Fibroblast of skin of right quadriceps (primary cell): ENCODE data around the gene WDR7.
A peak's percentile ranks its signal among the peaks of the same experiment; 100 is the strongest.

ENCODE experiments used
- DNase-seq: peaks from one replicate; pipeline ENCODE4 v3.0.0-alpha.2; 2013

Gene WDR7

DNA sequence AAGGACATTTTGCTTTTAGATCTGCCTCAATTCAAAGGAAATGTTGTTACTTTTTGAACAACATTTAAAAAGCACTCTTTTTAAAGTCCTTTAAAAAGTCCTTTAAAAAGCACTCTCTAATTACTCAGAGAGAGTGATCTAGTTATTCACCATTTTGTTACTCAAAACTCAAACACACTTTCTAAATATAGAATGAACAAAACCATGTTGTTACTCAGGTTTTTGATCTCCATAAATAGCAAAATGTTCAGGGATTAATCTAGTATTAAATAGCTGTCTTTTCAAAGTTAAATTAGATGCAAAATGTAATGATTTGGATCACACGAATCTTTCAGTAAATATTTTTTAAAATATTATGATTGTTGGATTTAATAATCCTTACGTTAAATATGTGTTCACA lies 352.2 kb downstream of the WDR7 start:
- DNase-seq: no peak

DNA sequence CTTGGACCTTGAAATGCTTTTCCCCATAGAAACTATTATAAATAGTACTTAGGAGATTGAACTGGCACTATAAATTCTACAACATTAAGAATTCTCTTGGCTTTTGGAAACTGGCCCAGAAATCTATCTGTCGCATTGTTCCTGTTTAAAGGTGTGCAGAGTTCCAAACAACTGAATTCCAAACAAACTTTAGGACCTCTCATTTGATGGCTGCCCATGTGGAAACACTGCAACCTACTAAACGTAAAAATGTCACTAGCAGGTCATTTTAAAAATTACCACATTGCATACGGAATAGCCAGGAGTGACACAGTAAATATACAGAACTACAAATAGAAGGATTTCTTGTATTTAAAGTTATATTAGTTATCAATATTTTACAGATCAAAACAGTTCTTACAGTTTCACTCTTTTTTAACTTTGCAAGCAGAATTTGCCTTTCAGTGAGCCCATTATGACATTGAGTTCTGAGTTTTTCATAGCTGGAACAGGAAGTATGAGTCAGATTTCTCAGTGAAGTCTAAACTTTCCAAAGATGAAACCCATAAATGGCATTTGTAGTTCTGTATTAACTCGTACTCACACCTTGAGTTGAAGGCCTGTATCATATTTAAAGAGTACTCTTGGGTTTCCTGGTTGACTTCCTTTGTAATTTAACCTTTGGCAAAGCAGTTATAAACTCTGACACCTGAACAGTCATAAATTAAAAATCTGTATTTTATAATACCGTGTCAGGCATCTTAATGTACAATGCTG lies 353.4 kb downstream of the WDR7 start:
- DNase-seq: peak; percentile 60

DNA sequence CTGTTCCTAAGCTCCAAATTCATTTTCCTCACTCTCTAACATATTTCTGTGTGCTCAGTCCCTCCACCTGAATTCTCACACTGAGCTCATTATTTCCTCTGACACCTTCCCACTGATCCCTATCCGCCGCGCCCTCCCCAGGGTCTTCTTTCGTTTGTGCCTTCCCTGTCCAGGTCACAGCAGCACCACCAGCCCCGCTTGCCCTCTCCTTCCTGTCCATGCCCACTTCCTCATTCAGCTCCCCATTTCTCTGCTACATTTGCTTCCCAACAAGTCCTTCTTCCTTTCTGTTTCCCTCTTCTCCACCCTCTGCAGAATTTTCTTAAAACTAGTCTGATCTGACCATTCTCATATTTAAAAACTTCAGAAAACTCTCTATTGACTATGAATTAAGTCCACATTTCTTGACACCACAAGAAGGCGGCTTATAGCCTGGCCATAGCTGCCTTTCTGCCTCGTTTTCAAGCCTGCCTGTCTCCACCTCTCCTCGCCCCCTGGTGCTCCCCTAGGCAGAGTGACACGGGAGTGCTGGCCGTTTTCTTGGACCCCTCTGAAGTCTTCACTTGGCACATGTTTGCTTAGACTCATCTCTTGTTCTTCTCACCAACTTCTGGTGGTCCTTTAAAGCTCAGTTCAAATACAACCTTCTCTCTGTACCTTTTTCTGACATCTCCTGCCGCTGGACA lies 357.0 kb downstream of the WDR7 start:
- no peak for DNase-seq

DNA sequence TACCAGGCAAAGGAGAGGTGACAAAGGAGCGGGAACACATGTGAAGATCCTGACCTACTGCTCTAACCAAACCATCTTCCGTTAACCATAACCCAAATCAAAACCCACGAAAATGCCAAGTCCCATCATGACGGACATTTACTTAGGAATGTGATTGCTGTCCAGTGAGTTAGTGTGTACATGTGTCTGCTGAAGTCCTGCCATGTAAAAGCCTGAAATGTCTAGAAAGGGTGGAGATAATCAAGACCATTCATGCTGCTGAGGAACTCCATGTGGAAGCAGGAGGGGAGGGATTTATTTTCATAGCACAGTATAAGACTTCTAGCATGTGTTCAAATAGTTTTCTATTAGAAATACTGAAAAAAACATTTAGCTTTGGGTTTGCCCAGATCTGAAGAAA lies 358.7 kb downstream of the WDR7 start:
- DNase-seq: no peak

DNA sequence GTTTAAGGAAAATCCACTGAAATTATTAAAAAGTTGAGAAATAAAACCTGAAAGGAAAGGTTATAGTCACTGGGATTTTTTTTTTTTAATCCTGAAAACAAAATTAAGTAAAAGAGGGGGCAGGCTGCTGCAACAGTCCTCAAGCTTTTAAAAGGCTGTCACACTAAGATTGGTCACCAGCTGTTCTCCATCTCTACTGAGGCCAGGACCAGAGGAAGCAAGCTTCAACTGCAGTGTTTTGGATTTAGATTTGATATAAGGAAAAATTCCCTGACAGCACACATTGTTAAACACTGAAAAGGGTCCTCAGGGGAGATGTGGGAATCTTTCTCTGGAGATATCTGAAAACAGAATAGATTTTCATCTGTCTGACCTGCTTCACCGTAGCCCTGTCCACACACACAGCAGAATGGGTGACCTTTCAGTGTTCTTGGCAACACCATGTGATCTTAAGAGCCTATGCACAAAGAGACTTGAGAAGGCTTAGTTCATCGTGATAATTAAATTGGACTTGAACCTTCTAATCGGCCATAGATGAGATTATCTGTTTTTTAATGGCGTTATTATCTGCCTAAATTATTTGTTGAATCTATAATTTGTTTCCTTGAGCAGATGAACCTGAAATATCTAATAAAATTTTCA lies 363.7 kb downstream of the WDR7 start:
- no peak for DNase-seq

DNA sequence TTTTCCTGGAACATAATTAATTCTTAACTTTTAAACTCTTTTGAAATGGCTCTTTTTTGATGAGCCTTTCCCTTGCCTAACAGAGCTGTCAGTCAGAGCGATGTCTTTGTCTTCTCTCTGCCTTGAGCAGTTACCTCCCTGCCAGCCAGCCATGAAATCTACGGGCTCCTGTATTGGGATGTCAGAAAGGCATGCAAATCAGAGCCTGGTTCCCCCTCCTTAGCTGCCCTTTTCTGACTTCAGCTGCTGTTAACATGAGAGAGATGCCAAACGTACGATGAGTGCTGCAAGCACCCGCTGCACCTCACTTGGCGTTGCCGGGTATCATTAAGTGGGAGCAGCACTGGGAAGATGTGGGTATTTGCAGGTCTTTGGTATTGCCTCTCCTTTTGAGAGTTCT lies 364.3 kb downstream of the WDR7 start:
- no peak for DNase-seq

DNA sequence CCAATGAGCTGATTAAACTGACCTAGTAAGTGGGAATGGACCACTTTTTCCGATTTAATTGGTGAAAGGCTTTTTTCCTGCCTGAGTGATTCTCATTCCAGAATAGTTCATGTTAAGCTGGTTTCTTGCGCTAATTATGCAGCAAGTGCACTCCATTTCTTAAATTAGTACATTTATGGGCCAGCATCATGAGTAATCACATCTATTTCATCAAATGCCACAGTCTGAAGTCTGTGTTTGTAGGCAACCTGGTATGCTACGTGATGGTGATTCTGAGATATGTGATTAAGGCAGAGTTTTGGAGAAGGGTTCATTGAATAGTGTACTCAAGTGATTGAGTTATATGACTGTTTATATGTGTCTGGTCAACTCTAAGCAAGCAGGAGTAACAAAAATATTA lies 367.7 kb downstream of the WDR7 start:
- DNase-seq: no peak

DNA sequence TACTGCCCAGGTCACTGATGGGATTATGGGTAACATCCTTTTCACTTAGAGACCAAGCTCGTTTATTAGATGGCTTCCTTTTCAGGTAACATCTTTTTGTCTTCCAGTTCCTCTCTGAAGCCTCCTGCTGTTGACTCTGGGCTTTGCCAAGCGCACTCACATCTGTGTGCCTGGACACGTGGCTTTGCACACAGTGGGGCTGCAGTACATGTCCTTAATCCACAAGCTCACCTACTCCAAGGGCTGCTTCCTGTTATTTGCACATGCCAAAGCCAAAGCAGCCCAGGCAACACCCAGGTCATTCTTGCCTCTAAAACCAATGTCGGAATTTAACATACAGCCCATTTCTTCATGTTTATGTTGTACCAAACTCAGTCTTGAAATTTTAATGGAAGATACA lies 371.6 kb downstream of the WDR7 start:
- DNase-seq: no peak

DNA sequence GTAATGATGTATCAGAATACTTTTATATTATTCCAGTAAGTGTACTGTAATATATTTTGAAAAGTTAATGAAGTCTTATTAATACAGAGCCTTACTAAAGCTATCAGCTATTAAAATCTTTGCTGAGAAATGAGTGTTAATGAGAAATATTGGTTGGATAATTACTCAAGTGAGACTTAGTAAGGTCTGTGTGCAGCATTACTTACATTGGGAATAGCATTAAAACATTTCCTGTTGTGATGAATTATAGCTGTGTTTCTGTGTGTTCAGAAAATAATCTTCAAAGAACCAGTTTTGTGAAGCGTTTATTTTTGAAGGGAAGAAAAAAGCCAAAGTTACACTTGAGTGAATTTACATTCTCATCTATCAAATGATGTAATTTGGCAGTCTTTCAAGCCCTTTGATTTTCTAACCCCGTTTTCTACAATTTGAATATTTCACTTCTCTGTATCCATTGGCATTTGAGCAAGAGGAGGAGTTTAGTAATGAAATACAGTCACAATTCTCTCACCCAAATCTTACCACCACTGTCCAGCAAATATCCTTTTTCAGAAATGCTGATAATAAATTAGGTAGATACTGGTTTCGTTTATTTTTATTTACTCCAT lies 372.2 kb downstream of the WDR7 start:
- DNase-seq: no peak

DNA sequence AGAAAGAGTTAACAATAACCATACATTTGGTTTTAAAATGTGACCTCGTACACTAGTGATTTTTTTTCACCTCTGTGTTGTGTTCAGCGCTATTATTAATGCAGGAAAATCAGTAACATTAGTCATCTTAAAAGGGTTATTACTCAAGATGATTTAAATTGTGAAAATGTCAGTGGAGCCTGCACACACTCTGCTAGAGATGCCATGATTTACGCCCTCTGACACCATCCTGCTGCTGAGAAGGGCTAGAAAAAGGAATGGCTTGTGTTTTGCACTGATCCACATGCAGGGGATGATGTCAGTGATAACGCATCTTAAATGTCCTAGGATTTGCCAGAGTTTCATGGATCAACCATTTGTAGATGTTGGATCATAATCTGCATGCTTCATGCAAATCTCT lies 374.4 kb downstream of the WDR7 start:
- peak; percentile 77 for DNase-seq

DNA sequence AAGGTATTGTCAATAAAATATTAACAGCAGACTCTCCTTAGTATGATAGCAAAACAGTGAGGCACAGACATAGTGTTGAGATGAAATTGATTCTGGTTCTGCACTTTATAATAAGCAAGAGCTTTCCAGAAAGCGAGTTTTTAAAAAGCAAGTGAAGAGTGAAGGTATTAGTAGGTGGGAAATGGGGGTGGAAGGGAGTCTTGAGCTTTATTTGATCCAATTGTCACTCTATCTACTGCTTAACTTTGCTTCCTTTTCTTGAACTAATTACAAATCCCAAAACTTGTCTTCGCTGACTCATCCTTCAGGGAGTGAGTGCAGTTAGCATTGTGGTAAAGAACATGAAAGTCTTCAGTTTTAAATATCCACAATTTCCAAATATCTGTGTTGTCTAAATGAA lies 375.2 kb downstream of the WDR7 start:
- DNase-seq: peak; percentile 33

DNA sequence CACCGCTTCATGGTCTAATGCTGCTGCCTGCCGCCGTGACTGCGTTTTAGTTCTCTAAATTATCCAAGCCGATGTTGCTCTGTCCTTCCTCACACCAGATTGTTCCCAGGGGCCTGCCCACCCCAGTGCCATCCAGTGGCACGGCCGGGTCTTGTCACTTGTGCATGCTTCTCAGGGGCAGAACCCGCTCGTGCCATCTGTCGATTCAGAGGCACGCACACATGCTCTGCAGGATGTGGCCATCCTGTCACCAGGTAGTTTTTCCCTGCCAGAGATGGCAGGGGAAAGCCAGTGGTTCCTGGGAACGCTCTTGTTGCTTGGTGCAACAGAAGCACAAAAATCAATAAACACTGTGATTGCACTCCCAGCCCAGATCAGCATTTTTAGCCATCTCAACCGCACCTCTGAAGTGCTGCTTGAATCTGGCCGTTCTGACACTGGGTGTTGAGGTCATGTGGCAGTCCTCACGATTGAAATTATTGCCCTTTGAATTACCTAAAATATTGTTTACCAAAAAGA lies 376.1 kb downstream of the WDR7 start:
- no peak for DNase-seq

DNA sequence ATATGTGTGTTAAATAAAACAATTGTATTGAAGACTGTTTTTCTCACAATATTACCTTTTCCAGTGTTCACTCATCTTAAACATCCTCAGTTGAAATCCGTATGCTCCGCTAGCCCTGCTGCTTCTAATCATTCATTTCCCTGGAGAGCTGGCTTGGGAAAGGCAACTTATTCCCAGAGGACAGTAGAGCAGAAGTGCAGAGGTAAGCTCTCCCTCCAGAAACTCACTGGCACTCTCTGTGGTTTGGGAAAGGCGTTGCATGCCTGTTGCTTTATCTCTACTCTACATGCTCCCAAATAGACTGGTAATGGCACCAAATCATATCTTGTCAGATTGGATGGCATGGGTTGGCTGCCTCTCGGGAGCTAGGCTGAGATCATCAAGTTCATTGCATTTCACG lies 378.6 kb downstream of the WDR7 start:
- no peak for DNase-seq

DNA sequence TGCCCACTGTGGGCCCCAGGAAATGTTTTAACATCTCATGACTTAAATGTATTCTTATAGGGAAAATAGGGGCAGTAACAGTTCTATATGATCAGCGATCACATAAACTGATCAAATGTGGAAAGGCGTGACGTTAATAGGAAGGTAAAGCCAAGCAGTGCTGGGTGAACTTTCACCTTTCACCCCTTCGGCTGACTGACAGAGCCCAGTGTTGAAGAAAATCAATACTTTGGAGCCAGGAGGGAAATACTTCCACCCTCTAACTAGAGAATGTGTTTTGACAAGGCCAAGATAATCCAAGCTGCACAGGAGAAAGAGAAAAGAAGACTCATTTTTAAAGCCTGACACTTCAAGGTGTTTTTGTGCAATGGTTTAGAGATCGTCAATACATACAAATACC lies 379.3 kb downstream of the WDR7 start:
- no peak for DNase-seq

DNA sequence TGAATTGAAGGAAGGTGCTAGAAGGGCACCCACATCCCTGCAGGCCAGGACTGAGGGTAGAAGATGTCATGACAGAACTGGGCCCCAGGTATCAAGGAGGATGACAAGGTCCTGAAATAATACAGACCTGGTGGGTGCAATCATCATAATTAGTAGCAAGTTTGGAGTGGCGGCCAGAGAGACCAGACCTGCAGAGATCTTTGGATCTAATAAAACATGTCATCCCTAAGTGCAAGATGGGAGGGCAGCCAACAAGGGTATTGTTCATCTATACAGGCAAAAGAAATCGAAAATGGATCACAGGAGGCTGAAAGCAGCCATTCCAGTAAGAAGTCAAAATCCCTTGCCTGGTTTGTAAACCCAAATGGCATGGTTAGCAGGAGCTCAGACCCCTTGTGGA lies 384.4 kb downstream of the WDR7 start:
- no peak for DNase-seq

DNA sequence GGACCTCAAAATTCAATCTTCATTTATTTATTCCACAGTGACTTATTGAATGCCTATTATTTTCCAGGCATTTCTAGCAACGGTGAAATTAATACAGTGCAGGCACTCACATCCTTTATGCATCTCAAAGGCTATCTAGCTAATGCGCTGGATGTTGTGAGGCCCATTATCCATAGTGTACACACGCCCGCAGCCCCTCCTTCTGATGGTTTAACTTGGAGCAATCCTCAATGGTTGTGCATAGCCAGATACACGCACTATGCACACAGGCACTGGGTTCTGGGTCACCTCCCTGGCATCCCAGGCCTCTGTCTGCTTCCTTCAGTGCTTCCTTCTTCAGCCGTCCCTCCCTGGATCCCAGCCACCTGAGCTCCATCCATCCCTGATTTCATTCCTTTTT lies 387.2 kb downstream of the WDR7 start:
- DNase-seq: no peak

DNA sequence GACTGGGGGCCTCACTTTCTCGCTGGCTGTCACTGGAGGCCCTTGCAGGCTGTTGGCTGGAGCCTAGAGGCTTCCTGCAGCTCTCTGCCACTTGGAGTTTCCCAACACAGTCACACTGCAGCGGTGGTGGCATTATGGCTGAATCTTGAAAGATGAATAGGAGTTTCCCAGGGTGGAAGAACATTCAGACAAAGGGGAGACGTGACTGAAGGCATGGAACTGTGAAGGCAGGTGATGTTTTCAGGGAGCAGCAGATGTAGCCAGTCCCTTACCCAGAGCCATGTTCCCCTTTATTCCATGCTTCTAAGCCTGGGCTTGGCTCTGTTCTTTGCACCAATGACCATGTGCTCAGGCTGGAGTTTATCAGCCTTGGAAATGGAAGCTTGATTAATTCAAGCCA lies 389.0 kb downstream of the WDR7 start:
- DNase-seq: no peak

DNA sequence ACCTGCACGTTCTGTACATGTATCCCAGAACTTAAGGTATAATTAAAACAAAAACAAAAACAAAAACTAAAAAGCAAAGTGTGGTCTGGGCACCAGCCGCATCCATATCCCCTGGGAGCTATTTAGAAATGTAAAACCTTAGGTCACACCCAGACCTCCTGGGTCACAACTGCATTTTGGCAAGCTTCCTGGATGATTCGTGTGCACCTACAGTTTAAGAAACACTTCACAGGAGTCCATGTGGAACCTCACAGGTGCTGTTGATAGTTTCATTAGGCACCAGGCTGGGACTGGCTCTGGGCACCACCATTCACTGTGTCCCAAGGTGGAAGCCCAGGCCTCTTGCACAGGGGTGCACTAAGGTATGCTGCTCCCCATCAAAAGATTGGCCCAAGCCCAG lies 392.1 kb downstream of the WDR7 start:
- no peak for DNase-seq

DNA sequence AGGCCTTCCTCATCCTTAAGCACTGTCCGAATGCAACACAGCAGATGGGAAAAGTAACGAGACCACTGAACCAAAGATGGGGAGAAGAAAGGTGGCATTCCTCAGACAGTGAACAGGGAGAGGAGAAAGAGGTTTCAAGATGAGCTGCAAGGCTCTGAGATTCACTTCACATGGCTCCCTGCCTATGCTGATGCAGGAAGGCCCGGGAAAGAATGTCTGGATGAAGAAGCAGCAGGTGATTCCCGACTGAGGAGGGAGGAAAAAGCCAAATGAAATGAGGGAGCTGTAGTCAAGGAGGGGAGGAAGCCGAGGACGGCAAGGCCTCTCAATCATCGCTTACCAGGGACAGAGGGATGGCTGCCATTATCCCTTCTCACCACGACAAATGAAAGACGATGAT lies 397.2 kb downstream of the WDR7 start:
- DNase-seq: no peak

DNA sequence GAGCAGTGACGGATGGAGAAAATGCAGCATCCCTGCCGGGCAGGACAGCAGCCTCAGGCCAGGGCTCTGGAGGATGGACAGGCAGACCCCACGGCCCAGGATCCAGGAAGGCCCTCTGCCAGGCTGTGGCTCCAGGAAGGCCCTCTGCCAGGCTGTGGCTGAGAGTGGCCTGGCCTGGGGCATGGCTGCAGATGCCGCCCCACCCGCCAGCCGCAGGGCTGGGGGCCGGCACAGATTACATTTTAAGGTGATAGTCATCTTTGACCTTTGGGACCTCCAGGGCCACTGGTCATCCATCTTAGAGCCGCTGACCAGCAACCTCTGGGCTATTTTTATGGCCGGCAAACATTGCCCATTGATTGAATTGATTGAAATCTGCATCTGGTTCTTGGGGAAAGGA lies 397.7 kb downstream of the WDR7 start:
- DNase-seq: no peak

DNA sequence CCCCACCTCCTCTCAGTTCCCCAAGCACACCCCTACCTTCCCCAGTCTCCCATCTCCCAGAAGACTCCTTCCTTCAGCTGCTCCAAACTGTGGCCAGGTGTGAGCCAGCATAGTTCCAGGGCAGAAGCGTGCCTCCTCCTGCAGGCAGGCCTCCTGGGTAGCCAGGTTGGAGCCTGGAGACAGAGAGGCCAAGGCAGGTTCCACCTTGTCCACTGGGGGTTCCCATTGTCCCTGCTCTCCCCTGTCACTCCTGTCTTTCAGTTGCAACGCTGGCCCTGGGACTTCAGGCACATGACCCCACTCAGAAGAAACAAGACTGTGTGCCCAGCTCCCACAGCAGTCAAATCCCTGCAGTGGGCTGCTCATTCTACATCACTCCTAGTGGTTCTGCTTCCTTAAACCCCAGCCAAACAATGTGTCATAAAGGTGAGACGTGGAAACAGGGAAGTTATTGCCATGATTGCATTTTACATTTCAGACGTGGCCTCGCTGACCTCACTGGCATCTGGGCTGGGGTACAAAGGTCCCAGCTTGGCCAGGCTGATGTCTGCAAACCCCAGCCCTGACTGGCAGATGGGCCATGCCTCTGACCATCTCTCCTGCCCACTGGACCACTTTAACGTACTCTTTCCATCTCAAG lies 399.3 kb downstream of the WDR7 start:
- no peak for DNase-seq

DNA sequence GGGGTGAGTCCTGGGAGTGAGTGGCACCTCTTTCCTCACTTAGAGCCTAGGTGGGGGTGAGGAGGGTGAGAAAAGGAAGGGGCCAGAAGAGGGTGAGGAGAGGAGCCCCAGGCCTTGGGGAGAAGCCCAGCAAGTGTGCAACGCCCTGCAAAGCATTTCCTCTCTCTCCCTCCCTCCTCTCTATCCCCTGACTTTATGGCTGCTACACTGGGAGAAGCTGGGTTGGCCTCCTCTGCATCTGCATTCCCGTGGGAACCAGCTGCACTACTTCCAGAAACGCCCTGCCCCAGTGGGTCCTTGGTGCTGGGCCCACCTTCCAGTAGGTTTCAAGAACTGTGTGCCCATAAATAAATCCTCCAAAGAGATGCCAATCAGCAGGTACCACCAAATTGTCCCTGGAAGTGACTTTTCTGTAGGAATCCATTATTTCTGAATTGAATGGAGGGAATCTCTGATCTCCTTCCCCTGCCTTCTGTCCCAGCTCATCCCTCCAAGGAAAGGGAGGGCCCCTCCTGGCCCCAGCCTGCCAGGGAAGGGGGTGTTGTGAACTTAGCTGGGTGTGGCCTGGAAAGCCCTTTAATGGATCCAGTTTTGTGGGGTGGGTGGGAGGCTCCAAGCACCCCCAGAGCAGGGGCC lies 400.0 kb downstream of the WDR7 start:
- DNase-seq: no peak

DNA sequence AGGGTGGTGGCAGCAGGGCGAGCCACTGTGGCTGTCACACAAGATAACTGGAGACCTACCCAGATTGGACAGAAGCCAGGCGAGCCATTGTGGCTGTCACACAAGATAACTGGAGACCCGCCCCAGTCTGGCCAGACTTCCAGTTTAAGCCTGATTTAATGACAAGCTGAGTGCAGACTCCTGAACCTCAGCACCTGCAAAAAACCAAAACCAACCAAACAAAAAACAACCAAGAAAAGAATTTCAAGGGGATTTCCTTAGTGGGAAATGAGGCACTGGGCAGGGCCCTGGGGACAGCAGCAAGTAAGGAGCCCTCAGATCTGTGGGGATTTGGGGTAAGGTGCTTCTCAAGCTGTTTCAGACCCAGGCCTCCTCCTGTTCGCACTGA lies 400.5 kb downstream of the WDR7 start:
- no peak for DNase-seq
